Measurements from ENCODE around the gene BHLHE23. TPM values are rescaled to one million over a fixed set of nuclear protein-coding genes. Genes with fewer than 3 reads are reported as not detected.
"Not testable (repeated sequence)": the region's sequence is repeated elsewhere in the genome, so short reads cannot be mapped to it uniquely, and the experiment has no call there.

Gene BHLHE23
- total RNA-seq, 1 donor from 2014 or later, result not detected

DNA sequence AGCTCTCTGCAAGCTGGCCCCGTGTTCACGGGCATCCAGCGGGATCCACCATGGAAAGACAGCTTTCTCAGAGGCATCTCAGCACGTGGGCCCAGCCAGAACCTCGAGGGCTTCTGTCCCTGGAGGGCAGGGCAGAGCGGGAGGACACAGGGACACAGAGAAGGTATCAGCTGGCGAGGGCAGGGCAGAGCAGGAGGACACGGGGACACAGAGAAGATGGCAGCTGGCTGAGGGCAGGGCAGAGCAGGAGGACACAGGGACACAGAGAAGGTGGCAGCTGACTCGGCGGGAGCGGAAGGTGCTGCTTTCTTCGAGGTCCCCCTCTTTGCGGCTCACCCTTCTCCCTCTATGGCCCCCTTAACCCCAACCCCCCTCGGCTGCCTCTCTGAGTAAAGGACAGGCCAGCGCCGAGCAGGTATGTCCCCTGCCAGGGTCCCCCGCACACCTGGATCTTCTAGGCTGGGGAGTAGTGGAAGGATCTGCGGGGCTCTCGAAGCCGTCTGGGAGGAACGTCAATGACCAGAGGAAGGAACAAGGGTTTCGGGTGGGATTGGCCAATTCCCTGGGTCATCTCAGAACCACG, 28.9 kb upstream of the BHLHE23 start:
- peaks cover 15% of the 10 kb centered on the region for H3K27me3 Mint-ChIP-seq (ENCODE audit: insufficient read depth, low read depth)

DNA sequence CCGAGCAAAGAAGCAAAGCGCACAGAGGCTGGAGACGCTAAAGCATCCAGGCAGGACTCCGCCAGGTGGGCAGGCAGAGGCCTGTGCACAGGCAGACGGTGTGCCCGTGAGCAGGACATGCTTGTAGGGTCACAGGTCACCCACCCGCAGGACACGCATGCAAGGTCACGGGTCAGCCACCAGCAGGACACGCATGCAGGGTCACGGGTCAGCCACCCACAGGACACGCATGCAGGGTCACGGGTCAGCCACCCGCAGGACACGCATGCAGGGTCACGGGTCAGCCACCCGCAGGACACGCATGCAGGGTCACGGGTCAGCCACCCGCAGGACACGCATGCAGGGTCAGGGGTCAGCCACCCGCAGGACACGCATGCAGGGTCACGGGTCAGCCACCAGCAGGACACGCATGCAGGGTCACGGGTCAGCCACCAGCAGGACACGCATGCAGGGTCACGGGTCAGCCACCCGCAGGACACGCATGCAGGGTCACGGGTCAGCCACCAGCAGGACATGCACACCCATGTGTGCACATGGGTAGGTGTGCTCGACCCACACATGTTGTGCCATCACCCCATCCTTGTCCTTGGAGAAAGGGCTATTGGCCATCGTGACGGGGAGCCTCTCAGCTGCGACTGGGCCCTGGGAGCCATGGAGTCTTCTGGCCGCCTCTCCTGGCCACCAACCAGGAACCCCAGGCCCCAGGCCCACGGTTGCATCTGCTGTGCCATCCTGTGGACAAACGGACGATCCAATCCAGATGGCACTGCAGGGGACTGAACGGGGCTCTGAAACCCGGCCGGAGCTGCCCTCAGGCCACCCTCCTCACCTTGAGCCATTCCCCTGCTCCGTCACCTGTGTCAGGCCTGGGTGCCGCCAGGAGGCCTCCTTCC, 28.2 kb upstream of the BHLHE23 start:
- not testable (repeated sequence) for H3K4me3 ChIP-seq; H3K36me3 Mint-ChIP-seq; DNase-seq (ENCODE audit: low spot score); H3K9ac ChIP-seq; H2AFZ ChIP-seq (replicated peaks); H4K20me1 ChIP-seq (ENCODE audit: low read depth); H3K79me2 ChIP-seq (ENCODE audit: low read depth); H3K4me2 ChIP-seq; H3F3A ChIP-seq (ENCODE audit: low read depth); H3K4me3 Mint-ChIP-seq; H3K27ac ChIP-seq; H3K9me3 ChIP-seq (ENCODE audit: low read depth); H3K9me3 Mint-ChIP-seq; H3K27ac Mint-ChIP-seq; H3K36me3 ChIP-seq
- Histone ChIP-seq H3K4me1 (peaks cover 18% of the 10 kb centered on the region), H3K27me3 (peaks cover 78% of the 10 kb centered on the region)
- peaks cover 15% of the 10 kb centered on the region for H3K27me3 Mint-ChIP-seq (ENCODE audit: insufficient read depth, low read depth)
- H3K4me1 Mint-ChIP-seq, result peaks cover 40% of the 10 kb centered on the region

More for the DNA sequence above, 28.9 kb upstream of the BHLHE23 start:
- DNase-seq (ENCODE audit: low spot score), result no peak
- TF ChIP-seq, protein P1, sequence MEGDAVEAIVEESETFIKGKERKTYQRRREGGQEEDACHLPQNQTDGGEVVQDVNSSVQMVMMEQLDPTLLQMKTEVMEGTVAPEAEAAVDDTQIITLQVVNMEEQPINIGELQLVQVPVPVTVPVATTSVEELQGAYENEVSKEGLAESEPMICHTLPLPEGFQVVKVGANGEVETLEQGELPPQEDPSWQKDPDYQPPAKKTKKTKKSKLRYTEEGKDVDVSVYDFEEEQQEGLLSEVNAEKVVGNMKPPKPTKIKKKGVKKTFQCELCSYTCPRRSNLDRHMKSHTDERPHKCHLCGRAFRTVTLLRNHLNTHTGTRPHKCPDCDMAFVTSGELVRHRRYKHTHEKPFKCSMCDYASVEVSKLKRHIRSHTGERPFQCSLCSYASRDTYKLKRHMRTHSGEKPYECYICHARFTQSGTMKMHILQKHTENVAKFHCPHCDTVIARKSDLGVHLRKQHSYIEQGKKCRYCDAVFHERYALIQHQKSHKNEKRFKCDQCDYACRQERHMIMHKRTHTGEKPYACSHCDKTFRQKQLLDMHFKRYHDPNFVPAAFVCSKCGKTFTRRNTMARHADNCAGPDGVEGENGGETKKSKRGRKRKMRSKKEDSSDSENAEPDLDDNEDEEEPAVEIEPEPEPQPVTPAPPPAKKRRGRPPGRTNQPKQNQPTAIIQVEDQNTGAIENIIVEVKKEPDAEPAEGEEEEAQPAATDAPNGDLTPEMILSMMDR (IDR thresholded peaks at IDR 0.05), result no peak
- TF ChIP-seq EZH2phosphoT487 (IDR thresholded peaks at IDR 0.05) (no peak), EZH2 (IDR thresholded peaks at IDR 0.05) (no peak)
- Mint-ChIP-seq H3K4me1 (peaks cover 38% of the 10 kb centered on the region), H3K4me3 (no peak overlapping the region), H3K9me3 (peaks cover 2% of the 10 kb centered on the region), H3K36me3 (no peaks in the 10 kb centered on the region), H3K27ac (no peak overlapping the region)
- Histone ChIP-seq H3K4me1 (peaks cover 16% of the 10 kb centered on the region), H3K27me3 (peaks cover 78% of the 10 kb centered on the region), H4K20me1 (ENCODE audit: low read depth) (no peaks in the 10 kb centered on the region), H3K27ac (no peak overlapping the region), H3K9me3 (ENCODE audit: low read depth) (no peaks in the 10 kb centered on the region), H3K9ac (no peak overlapping the region), H3K79me2 (ENCODE audit: low read depth) (no peaks in the 10 kb centered on the region), H3F3A (ENCODE audit: low read depth) (peaks cover 6% of the 10 kb centered on the region), H3K4me3 (no peak overlapping the region), H2AFZ (replicated peaks) (no peak overlapping the region), H3K36me3 (no peaks in the 10 kb centered on the region), H3K4me2 (no peak overlapping the region)

- Mint-ChIP-seq H3K36me3 (no peaks in the 10 kb centered on the region), H3K27ac (no peak overlapping the region), H3K9me3 (peaks cover 2% of the 10 kb centered on the region), H3K27me3 (ENCODE audit: insufficient read depth, low read depth) (peaks cover 13% of the 10 kb centered on the region), H3K4me1 (peaks cover 47% of the 10 kb centered on the region), H3K4me3 (no peak overlapping the region)
- H3K27ac ChIP-seq, result no peak overlapping the region
- H3K27me3 ChIP-seq, result peaks cover 83% of the 10 kb centered on the region
- no peak overlapping the region for H2AFZ ChIP-seq (replicated peaks)
- no peak overlapping the region for H3K4me3 ChIP-seq
- peaks cover 10% of the 10 kb centered on the region for H3F3A ChIP-seq (ENCODE audit: low read depth)
- H3K79me2 ChIP-seq (ENCODE audit: low read depth), result no peaks in the 10 kb centered on the region
- TF ChIP-seq EZH2phosphoT487 (IDR thresholded peaks at IDR 0.05), result no peak
- TF ChIP-seq EZH2 (IDR thresholded peaks at IDR 0.05), result no peak
- TF ChIP-seq, protein P1 (IDR thresholded peaks at IDR 0.05), result no peak
- no peaks in the 10 kb centered on the region for H3K9me3 ChIP-seq (ENCODE audit: low read depth)
- H3K9ac ChIP-seq, result no peak overlapping the region
- H3K4me2 ChIP-seq, result peak overlapping the region; percentile 77
- H3K4me1 ChIP-seq, result peaks cover 24% of the 10 kb centered on the region
- no peak for DNase-seq (ENCODE audit: low spot score)
- no peaks in the 10 kb centered on the region for H3K36me3 ChIP-seq
- no peaks in the 10 kb centered on the region for H4K20me1 ChIP-seq (ENCODE audit: low read depth)
Measured at GRCh38 chr20:63033794-63034709, 27.3 kb upstream of the BHLHE23 start.
